Smooth muscle cell of the brain vasculature (primary cell): ENCODE data around the gene RBM47.

Source experiments
- DNase-seq: peaks from one replicate; pipeline ENCODE4 v3.0.0-alpha.2; 2012; ENCODE audit warnings: low read depth, low spot score

Gene RBM47

GRCh38 chr4:40587826-40588225, 41.8 kb downstream of the RBM47 start:
- no peak for DNase-seq

GRCh38 chr4:40587351-40587750, 42.3 kb downstream of the RBM47 start:
- DNase-seq = no peak

DNA sequence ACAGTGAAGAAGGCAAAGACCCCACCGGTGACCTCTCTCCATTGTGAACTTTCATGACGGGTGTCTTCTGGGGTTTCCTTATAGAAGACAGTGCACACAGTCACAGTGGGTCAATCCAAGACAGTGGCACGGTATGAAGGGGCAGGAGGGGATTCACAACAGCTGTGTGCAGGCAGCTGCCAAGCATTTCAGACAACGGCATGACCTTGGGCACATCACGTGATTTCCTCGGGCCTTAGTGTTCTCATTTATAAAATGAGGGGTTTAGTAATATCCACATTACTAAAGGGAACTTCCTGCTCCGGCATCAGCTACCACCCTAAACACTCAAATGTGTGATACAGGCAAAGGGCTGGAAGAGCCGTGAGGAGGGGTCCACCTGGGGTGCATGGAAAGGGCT, 42.9 kb downstream of the RBM47 start:
- no peak for DNase-seq

DNA sequence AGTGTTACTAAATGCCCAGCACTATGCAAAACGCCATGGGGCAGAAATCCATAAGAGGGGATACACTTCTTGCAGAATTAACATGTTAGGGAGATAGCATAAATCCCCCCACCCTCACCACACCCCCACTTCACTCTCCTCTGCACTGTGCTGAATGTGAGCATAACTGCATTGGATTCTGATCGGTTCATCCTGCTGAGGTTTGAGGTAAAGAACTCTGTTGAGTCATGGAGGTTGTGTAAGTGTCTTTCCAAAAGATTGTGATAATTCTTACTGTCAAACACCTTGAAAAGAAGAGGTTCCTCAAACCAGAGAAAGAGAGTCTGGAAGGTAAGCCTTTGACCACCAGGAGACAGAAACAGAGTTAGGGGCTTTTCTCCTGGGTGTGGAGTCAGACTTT, 43.6 kb downstream of the RBM47 start:
- no peak for DNase-seq

GRCh38 chr4:40585201-40585799, 44.4 kb downstream of the RBM47 start:
- no peak for DNase-seq

- no peak for DNase-seq
Measured at GRCh38 chr4:40584517-40585141, 45.0 kb downstream of the RBM47 start.

DNA sequence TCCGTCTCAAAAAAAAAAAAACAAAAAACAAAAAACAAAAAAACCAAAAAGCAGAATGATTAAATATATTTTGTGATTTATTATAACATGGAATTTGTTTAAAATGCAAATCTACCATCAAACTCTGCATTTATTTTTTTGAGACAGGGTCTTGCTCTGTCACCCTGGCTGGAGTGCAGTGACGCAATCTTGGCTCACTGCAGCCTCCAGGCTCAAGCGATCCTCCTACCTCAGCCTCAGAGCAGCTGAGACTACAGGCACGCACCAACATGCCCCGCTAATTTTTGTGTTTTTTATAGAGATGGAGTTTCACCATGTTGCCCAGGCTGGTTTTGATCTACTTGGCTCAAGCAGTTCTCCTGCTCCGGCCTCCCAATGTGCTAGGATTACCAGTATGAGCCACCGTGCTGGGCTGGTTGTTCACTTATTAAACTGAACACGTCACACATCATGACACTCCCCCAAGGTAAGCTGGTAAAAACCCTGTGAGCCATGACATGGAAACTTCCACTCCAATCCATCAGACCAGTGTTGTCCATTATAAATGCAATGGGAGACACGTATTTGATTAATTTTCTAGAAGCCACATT, 45.7 kb downstream of the RBM47 start:
- DNase-seq = no peak

GRCh38 chr4:40582413-40582812, 47.3 kb downstream of the RBM47 start:
- DNase-seq = no peak

DNA sequence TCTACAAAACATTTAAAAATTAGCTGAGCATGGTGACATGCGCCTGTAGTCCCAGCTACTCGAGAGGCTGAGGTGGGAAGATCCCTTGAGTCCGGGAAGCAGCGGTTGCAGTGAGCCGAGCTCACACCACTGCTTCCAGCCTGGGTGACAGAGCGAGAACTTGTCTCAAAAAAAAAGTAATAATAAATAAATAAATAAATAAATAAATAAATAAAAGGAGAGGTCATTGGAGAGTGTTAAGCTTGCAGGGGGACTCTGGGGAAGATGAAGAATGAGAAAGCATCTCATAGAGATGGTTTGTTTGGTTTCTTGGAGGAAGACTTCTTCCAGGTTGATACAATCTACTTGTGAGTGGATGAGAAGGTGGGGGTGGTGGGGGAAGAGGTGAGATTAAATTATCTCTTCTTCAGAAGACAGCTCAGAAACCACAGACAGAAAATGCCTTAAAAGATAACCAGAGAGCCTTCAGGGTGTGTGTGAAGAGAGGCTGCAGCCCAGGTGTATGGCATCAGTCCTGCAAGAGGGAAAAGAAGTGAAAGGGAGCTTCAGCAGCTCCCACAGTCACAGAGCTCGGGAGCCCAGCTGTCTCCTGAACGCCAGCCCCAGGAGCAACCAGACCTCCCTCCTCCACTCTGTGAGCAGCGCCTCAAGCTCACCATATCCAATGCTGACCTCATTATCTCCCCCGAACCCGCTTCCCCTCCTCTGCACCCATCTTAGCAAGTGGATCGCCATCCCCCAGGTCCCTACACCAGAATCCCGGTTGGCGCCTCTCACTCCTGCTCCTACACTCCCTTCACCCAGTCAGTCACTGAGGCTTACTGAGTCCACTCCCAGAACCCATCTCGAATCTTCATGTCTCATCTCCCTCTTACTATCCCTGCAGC, 48.2 kb downstream of the RBM47 start:
- DNase-seq = no peak

DNA sequence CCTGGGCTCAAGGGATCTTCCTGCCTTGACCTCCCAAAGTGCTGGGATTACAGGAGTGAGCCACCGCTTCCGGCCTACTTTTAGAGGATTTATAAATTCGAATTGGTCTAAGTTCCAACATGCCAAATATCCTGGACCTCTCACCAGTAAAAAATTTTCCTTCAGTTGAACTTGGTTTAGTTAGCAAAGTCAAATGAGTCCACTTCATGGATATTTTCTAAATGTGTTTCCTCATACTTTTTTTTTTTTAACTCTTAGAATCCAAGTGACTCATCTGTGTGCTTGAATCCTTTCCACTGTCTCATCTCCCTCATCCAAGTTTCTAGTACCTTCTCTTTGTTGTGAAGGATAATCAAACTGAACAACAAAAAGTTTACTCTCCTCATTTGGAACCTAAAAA, 49.7 kb downstream of the RBM47 start:
- DNase-seq = no peak

DNA sequence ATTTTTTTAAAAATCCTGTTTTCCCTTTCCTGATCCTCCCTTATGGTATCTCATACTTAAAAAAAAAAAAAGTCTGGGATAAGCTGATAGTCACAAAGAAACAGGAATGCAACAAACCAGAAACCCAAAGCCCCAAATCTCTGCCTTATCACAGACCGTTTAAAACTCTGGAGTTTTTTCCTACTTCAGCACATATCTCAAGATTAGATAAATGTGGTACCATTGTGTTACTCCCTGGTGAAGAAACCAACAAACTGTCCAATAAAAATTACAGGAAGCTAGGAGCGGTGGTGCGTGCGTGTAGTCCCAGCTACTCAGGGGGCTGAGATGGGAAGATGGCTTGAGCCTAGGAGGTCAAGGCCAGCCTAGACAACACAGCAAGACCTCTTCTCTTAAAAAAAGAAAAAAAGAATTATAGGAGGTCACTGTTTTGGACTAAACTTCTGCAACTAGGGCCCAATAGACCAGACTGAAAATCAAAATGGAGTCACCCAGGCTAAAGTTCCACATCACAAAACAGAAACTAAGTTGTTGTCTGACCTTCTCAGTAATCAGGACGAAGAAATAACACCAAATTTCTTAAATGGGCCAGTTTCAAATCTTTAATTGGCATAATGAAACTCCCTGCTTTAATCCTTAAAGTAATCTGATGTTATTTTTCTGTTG, 51.9 kb downstream of the RBM47 start:
- DNase-seq = no peak

DNA sequence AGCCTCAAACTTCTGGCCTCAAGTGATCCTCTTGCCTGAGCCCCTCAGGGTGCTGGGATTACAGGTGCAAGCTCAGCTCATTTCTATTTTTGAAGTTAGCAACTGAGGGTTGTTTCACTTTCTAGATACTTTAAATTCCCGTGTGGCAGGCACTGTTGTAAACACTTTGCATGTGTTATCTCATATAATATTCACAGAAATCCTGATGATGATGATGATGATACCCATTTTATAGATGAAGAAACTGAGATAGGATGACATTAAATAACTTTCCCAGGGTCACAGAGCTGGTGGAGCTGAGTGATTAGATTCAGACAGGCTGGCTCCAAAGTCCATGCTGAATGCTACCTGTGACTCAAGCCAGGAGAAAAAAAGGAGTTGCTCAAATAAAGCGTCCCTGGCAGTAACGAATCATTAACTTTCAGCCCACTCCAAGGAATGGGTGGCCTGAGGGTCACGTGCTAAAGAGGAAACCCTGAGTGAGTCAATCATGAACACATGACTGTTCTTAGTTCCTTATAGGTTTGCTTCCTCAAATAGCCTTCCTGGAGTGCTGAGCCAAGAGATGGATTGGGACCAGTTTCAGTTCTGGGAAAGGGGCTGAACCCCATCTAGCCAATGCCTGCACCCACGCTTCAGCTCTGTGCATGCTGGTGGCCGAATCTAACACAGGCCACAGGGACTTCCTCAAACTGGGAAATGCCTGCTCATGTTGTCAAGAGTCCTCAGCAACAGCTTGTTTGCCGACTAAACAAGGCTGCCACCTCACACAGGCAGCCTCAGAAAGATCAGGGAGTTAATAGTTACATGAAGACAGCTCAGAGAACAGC, 52.8 kb downstream of the RBM47 start:
- no peak for DNase-seq

DNA sequence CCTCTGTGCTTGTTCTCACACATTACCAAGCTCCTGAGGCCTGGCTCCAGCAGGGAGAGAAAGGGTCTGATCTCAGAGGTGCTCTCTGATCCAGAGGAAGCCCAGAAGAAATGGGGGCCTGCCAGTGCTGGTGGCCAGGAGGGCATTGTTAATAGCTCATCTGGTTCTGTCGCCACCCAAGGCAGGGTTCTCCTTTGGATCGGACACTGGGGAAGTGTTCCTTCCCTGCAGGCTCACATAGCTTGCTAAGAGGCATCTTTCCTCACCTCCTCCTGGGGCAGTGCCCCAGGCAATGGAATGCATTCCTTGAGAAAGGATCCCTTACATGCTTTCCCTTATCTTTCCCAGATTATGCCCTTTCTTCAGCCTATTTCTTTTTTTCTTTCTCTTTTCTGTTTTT, 53.8 kb downstream of the RBM47 start:
- no peak for DNase-seq

DNA sequence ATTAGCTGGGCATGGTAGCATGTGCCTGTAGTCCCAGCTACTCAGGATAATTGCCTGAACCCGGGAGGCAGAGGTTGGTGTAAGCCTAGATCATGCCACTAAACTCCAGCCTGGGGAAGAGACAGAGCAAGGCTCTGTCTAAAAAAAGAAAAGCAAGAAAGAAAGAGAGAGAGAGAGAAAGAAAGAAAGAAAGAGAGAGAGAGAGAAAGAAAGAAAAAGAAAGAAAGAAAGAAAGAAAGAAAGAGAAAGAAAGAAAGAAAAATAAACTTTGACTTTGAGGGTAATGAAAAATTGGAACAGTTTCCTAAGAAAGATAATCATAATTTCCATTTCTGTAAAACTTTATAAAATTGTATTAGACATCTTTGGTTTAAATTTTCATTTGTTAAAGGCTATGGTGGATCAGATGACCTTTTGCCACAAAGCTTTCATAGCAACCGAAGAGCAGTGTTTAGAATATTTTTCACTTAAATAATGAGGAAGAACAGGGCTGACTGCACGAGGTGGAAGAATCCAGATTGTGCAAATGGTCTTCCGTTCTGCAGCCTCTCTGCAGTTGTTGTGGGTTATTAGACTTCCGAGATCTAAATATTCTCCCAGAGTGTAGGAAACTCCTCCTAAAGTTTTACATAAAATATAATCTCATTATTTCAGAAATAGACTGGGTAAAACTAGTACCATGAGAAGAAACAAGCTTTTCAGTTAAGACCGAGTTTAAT, 55.9 kb downstream of the RBM47 start:
- no peak for DNase-seq

- DNase-seq = no peak
Measured at GRCh38 chr4:40572692-40573310, 56.9 kb downstream of the RBM47 start.

DNA sequence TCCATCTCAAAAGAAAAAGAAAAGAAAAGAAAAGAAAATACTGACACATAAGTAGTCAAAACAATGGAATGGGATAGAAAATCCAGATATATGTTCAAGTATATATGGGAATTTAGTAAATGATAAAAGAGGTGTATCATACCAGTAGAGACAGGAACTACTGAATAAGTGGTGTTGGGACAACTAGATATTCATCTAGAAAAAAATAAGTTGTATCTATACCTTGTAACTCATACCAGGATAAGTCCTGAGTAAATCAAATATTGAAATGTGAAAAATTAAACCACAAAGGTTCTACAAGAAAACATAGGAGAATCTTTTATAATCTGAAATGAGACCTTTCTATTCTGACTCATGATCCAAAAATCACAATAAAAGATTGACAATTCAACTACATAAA, 58.5 kb downstream of the RBM47 start:
- no peak for DNase-seq

DNA sequence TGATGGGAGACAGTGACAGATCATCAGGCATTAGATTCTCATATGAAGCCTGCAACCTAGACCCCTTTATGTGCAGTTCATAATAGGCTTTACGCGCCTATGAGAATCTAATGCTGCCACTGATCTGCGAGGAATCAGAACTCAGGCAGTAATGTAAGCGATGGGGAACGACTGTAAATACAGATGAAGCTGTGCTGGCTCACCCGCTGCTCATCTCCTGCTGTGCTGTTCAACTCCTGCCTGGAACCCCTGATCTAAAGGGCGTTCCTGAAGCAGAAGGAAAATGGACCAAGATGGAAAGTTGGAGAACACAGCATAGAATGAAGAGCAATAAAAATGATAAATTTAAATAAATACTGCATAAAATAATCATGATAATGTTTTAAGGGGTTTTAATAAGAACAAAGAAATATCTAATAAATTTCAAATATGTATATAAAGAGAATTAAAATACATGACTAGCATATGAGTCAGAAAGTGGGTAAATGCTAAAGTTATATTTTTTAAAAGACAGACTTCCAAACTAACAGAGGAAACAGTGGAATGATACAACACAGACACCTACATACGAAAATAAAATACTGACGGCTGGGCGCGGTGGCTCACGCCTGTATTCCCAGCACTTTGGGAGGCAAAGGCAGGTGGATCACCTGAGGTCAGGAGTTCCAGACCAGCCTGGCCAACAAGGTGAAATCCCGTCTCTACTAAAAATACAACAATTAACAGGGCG, 59.2 kb downstream of the RBM47 start:
- DNase-seq = no peak

GRCh38 chr4:40564815-40565483, 64.7 kb downstream of the RBM47 start:
- no peak for DNase-seq

GRCh38 chr4:40564004-40564403, 65.7 kb downstream of the RBM47 start:
- DNase-seq = no peak
